ENCODE data around the gene CIDEA. TPM values are rescaled to one million over a fixed set of nuclear protein-coding genes. Genes with fewer than 3 reads are reported as not detected.

CIDEA gene
- total and polyA plus RNA-seq, 3 experiments from 2014 or later: not detected

Other genes with a start within 250 kb of the CIDEA start
- not detected for gene ANKRD62, start 160.5 kb upstream of the CIDEA start, total RNA-seq
- gene ANKRD62, start 160.5 kb upstream of the CIDEA start, polyA plus RNA-seq: not detected
- gene TUBB6, start 53.9 kb downstream of the CIDEA start, total RNA-seq: 1 to 10 TPM; 8.8 to 9.1 TPM
- 0.77 TPM for gene TUBB6, start 53.9 kb downstream of the CIDEA start, polyA plus RNA-seq
- gene AFG3L2, start 122.9 kb downstream of the CIDEA start, total RNA-seq: 10 to 100 TPM; 75.6 to 75.8 TPM
- gene AFG3L2, start 122.9 kb downstream of the CIDEA start, polyA plus RNA-seq: 38.4 TPM
- gene PRELID3A, start 153.6 kb downstream of the CIDEA start, total RNA-seq: 1 to 10 TPM; 4.2 to 4.7 TPM
- gene PRELID3A, start 153.6 kb downstream of the CIDEA start, polyA plus RNA-seq: not detected

Measured in CD8-positive, alpha-beta memory T cell (primary cell).